Hair follicle dermal papilla cell (primary cell): ENCODE results near the gene DCAF16. TPM values are rescaled to one million over a fixed set of nuclear protein-coding genes. Genes with fewer than 3 reads are reported as not detected.

Experiments used
- total RNA-seq: library from RNA; depleted of rRNA; stranded (reverse); fragments of >200 nt; gene quantifications from 2 replicates; pipeline ENCODE4 v1.2.3, GENCODE V29; 2012

The DCAF16 gene
- total RNA-seq = 28.4 and 29.5 TPM in 2 replicates

GRCh38 chr4:17810260-17811077, at the start of gene DCAF16, which contains the start of gene NCAPG:
TSS of gene DCAF16 (minus strand) at chr4:17810757. CDS start at chr4:17804141, 6,616 bp downstream.
TSS of gene NCAPG (plus strand) at chr4:17810979. CDS start at chr4:17811078, 99 bp downstream.

GRCh38 chr4:17781300-17782287, 29.0 kb downstream of the DCAF16 start, which contains the start of gene FAM184B:
TSS of gene FAM184B (minus strand) at chr4:17781621. CDS start at chr4:17781299, 322 bp downstream.

Other genes starting within 250 kb of the DCAF16 start
- gene LAP3, start 233.6 kb downstream of the DCAF16 start, total RNA-seq = 82.3 TPM in 2 replicates
- 12.6 and 13.6 TPM in 2 replicates for gene MED28, start 196.1 kb downstream of the DCAF16 start, total RNA-seq
- gene FAM184B, start 29.1 kb downstream of the DCAF16 start, total RNA-seq = under 0.01 TPM in 2 replicates
- gene NCAPG, start 222 bp upstream of the DCAF16 start, total RNA-seq = 3.6 and 5.4 TPM in 2 replicates
- gene LCORL, start 211.0 kb upstream of the DCAF16 start, total RNA-seq = 15.9 and 18.8 TPM in 2 replicates